ENCODE results near the gene SLC45A1. TPM values are rescaled to one million over a fixed set of nuclear protein-coding genes. Genes with fewer than 3 reads are reported as not detected.

SLC45A1 gene
- total and polyA plus RNA-seq, 2 experiments from 2014 or later, result 0.27 to 1.0 TPM

GRCh38 chr1:8283058-8283884 is 34.6 kb upstream of the SLC45A1 start:
- no peaks in the 10 kb centered on the region for H3K27me3 ChIP-seq
- no peak overlapping the region for H3K4me3 ChIP-seq
- WGBS (ENCODE audit: low lambda C conversion rate, missing lambda C conversion rate), result 76% methylated on average over 14 of the region's 14 CpGs
- H3K36me3 ChIP-seq (replicated peaks; ENCODE audit: insufficient read depth, low read depth), result no peaks in the 10 kb centered on the region
- no peaks in the 10 kb centered on the region for H3K9me2 ChIP-seq (replicated peaks; ENCODE audit: insufficient read depth)
- no peak overlapping the region for H3K4me2 ChIP-seq
- H3K9me3 ChIP-seq (ENCODE audit: low read depth), result no peaks in the 10 kb centered on the region
- DNase-seq (ENCODE audit: low spot score), result no peak
- no peaks in the 10 kb centered on the region for H4K20me1 ChIP-seq (ENCODE audit: insufficient read depth, poor library complexity, severe bottlenecking)
- H3K27ac ChIP-seq, result no peak overlapping the region
- H2AFZ ChIP-seq, result no peak overlapping the region
- no peaks in the 10 kb centered on the region for H3K4me1 ChIP-seq (ENCODE audit: insufficient read depth)
- TF ChIP-seq EZH2phosphoT487 (IDR thresholded peaks at IDR 0.05; ENCODE audit: low read depth, severe bottlenecking, unreplicated experiment), result no peak
- TF ChIP-seq EZH2 (IDR thresholded peaks at IDR 0.05; ENCODE audit: borderline replicate concordance), result no peak
- TF ChIP-seq CTCF (IDR thresholded peaks at IDR 0.05; ENCODE audit: poor library complexity), result no peak
- H3K79me2 ChIP-seq, result no peaks in the 10 kb centered on the region

- Histone ChIP-seq H3K4me3 (no peak overlapping the region), H4K20me1 (ENCODE audit: insufficient read depth, poor library complexity, severe bottlenecking) (no peaks in the 10 kb centered on the region), H2AFZ (no peak overlapping the region), H3K9me2 (replicated peaks; ENCODE audit: insufficient read depth) (no peaks in the 10 kb centered on the region), H3K27ac (no peak overlapping the region), H3K4me1 (ENCODE audit: insufficient read depth) (no peaks in the 10 kb centered on the region), H3K4me2 (no peak overlapping the region), H3K36me3 (replicated peaks; ENCODE audit: insufficient read depth, low read depth) (no peaks in the 10 kb centered on the region), H3K27me3 (no peaks in the 10 kb centered on the region), H3K9me3 (ENCODE audit: low read depth) (no peaks in the 10 kb centered on the region), H3K79me2 (no peaks in the 10 kb centered on the region)
- no peak for TF ChIP-seq EZH2phosphoT487 (IDR thresholded peaks at IDR 0.05; ENCODE audit: low read depth, severe bottlenecking, unreplicated experiment)
- no peak for TF ChIP-seq CTCF (IDR thresholded peaks at IDR 0.05; ENCODE audit: poor library complexity)
- TF ChIP-seq EZH2 (IDR thresholded peaks at IDR 0.05; ENCODE audit: borderline replicate concordance), result no peak
- no peak for DNase-seq (ENCODE audit: low spot score)
- WGBS (ENCODE audit: low lambda C conversion rate, missing lambda C conversion rate), result 61% methylated on average over 5 of the region's 5 CpGs
Observed at GRCh38 chr1:8284127-8284526, 33.8 kb upstream of the SLC45A1 start.

- H3K27me3 ChIP-seq, result no peaks in the 10 kb centered on the region
Observed at GRCh38 chr1:8285103-8285502, 32.8 kb upstream of the SLC45A1 start.

More at GRCh38 chr1:8285103-8285502, 32.8 kb upstream of the SLC45A1 start:
- no peaks in the 10 kb centered on the region for H3K9me3 ChIP-seq (ENCODE audit: low read depth)
- no peaks in the 10 kb centered on the region for H3K9me2 ChIP-seq (replicated peaks; ENCODE audit: insufficient read depth)
- H3K4me3 ChIP-seq, result no peak overlapping the region
- WGBS (ENCODE audit: low lambda C conversion rate, missing lambda C conversion rate), result 82% methylated on average over 4 of the region's 4 CpGs
- peak; percentile 26 for DNase-seq (ENCODE audit: low spot score)
- H3K4me1 ChIP-seq (ENCODE audit: insufficient read depth), result no peaks in the 10 kb centered on the region
- H3K27ac ChIP-seq, result no peak overlapping the region
- H3K36me3 ChIP-seq (replicated peaks; ENCODE audit: insufficient read depth, low read depth), result no peaks in the 10 kb centered on the region
- no peaks in the 10 kb centered on the region for H3K79me2 ChIP-seq
- no peak for TF ChIP-seq EZH2phosphoT487 (IDR thresholded peaks at IDR 0.05; ENCODE audit: low read depth, severe bottlenecking, unreplicated experiment)
- no peak for TF ChIP-seq CTCF (IDR thresholded peaks at IDR 0.05; ENCODE audit: poor library complexity)
- no peak for TF ChIP-seq EZH2 (IDR thresholded peaks at IDR 0.05; ENCODE audit: borderline replicate concordance)
- no peak overlapping the region for H2AFZ ChIP-seq
- no peaks in the 10 kb centered on the region for H4K20me1 ChIP-seq (ENCODE audit: insufficient read depth, poor library complexity, severe bottlenecking)
- no peak overlapping the region for H3K4me2 ChIP-seq
